ENCODE measurements around the gene JAML.

- TF ChIP-seq EZH2phosphoT487 (IDR thresholded peaks at IDR 0.05) (no peak), CTCF (IDR thresholded peaks at IDR 0.05) (no peak)
Observed at GRCh38 chr11:118243993-118244762, 19.4 kb upstream of the JAML start.
